NCI-H2196 (cell line): ENCODE measurements around the gene CENPN.

Source experiments
- DNase-seq: peaks from one replicate; lab custom pipeline; 2025; ENCODE audit not compliant: unreplicated experiment; lab: John Stamatoyannopoulos, UW

Gene CENPN

GRCh38 chr16:81006813-81007695 is at the start of gene CENPN, which contains the start of gene CMC2:
Gene CENPN, plus strand, starts transcription at chr16:81007214. Its CDS starts 4,726 bp downstream, at chr16:81011940.
Gene CMC2, minus strand, starts transcription at chr16:81006885. Its CDS starts 9,491 bp downstream, at chr16:80997394.
- peak; percentile 82 for DNase-seq

- DNase-seq = no peak
These were observed 48.7 kb upstream of the CENPN start for GRCh38 chr16:80958284-80958683.

GRCh38 chr16:80962879-80963278 is 44.1 kb upstream of the CENPN start:
- DNase-seq = no peak

GRCh38 chr16:80964351-80964750 is 42.7 kb upstream of the CENPN start:
- DNase-seq = no peak

- DNase-seq = no peak
These were observed 40.4 kb upstream of the CENPN start for GRCh38 chr16:80966617-80967016.

GRCh38 chr16:80968386-80969113 is 38.5 kb upstream of the CENPN start:
- DNase-seq = no peak

- DNase-seq = no peak
These were observed 37.9 kb upstream of the CENPN start for GRCh38 chr16:80969114-80969484.

- no peak for DNase-seq
These were observed 35.2 kb upstream of the CENPN start for GRCh38 chr16:80971819-80972218.

GRCh38 chr16:80972611-80973010 is 34.4 kb upstream of the CENPN start:
- DNase-seq = no peak

- no peak for DNase-seq
These were observed 33.0 kb upstream of the CENPN start for GRCh38 chr16:80973991-80974390.

- no peak for DNase-seq
These were observed 32.2 kb upstream of the CENPN start for GRCh38 chr16:80974649-80975376.

GRCh38 chr16:80976946-80977345 is 30.1 kb upstream of the CENPN start:
- no peak for DNase-seq

- DNase-seq = no peak
These were observed 25.9 kb upstream of the CENPN start for GRCh38 chr16:80981103-80981502.

GRCh38 chr16:80982646-80983045 is 24.4 kb upstream of the CENPN start:
- DNase-seq = no peak

- no peak for DNase-seq
These were observed 22.7 kb upstream of the CENPN start for GRCh38 chr16:80984124-80984892.

GRCh38 chr16:80985611-80986010 is 21.4 kb upstream of the CENPN start:
- DNase-seq = no peak

GRCh38 chr16:80986557-80986956 is 20.5 kb upstream of the CENPN start:
- DNase-seq = no peak

GRCh38 chr16:80988756-80989155 is 18.3 kb upstream of the CENPN start:
- DNase-seq = no peak

GRCh38 chr16:80989801-80990200 is 17.2 kb upstream of the CENPN start:
- DNase-seq = no peak

- no peak for DNase-seq
These were observed 16.4 kb upstream of the CENPN start for GRCh38 chr16:80990577-80990976.

GRCh38 chr16:80990978-80991377 is 16.0 kb upstream of the CENPN start:
- DNase-seq = no peak
